ENCODE results near the gene LDLR.
A peak's percentile ranks its signal among the peaks of the same experiment; 100 is the strongest.
"Not testable (repeated sequence)": the region's sequence is repeated elsewhere in the genome, so short reads cannot be mapped to it uniquely, and the experiment has no call there.

LDLR gene

DNA sequence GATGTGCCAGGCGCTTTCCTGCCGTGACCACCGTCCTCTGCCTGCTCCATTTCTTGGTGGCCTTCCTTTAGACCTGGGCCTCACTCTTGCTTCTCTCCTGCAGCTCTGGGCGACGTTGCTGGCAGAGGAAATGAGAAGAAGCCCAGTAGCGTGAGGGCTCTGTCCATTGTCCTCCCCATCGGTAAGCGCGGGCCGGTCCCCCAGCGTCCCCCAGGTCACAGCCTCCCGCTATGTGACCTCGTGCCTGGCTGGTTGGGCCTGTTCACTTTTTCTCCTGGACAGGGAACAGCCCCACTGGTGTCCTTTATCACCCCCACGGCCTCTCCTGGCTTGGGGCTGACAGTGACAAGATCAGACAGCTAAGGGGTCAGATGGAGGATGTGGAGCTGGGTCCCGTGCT, 38.6 kb downstream of the LDLR start:
- TF ChIP-seq, protein P1, sequence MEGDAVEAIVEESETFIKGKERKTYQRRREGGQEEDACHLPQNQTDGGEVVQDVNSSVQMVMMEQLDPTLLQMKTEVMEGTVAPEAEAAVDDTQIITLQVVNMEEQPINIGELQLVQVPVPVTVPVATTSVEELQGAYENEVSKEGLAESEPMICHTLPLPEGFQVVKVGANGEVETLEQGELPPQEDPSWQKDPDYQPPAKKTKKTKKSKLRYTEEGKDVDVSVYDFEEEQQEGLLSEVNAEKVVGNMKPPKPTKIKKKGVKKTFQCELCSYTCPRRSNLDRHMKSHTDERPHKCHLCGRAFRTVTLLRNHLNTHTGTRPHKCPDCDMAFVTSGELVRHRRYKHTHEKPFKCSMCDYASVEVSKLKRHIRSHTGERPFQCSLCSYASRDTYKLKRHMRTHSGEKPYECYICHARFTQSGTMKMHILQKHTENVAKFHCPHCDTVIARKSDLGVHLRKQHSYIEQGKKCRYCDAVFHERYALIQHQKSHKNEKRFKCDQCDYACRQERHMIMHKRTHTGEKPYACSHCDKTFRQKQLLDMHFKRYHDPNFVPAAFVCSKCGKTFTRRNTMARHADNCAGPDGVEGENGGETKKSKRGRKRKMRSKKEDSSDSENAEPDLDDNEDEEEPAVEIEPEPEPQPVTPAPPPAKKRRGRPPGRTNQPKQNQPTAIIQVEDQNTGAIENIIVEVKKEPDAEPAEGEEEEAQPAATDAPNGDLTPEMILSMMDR (IDR thresholded peaks at IDR 0.05; ENCODE audit: insufficient read depth, low read depth, low read length, missing control alignments): no peak
- H3K4me3 ChIP-seq (ENCODE audit: low read length): no peak overlapping the region
- no peak for DNase-seq (ENCODE audit: low read depth)

DNA sequence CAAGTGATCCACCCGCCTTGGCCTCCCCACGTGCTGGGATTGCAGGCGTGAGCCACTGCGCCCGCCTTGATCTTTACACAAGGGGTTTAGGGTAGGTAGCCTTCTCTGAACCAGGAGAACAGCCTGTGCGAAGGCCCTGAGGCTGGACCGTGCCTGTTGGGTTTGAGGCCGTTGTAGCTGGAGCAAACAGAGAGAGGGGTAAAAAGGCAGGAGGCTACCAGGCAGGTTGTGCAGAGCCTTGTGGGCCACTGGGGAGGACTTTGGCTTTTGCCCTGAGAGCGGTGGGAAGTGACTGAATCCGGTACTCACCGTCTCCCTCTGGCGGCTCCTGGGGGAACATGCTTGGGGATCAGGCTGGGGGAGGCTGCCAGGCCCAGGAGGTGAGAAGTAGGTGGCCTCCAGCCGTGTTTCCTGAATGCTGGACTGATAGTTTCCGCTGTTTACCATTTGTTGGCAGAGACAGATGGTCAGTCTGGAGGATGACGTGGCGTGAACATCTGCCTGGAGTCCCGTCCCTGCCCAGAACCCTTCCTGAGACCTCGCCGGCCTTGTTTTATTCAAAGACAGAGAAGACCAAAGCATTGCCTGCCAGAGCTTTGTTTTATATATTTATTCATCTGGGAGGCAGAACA, 41.7 kb downstream of the LDLR start:
- TF ChIP-seq, protein P1 (IDR thresholded peaks at IDR 0.05; ENCODE audit: insufficient read depth, low read depth, low read length, missing control alignments): peak; percentile 82
- no peak overlapping the region for H3K4me3 ChIP-seq (ENCODE audit: low read length)
- peak; percentile 57 for DNase-seq (ENCODE audit: low read depth)

DNA sequence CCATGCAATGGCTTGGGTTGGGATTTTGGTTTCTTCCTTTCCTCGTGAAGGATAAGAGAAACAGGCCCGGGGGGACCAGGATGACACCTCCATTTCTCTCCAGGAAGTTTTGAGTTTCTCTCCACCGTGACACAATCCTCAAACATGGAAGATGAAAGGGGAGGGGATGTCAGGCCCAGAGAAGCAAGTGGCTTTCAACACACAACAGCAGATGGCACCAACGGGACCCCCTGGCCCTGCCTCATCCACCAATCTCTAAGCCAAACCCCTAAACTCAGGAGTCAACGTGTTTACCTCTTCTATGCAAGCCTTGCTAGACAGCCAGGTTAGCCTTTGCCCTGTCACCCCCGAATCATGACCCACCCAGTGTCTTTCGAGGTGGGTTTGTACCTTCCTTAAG, 42.2 kb downstream of the LDLR start:
- no peak for DNase-seq (ENCODE audit: low read depth)
- TF ChIP-seq, protein P1 (IDR thresholded peaks at IDR 0.05; ENCODE audit: insufficient read depth, low read depth, low read length, missing control alignments): no peak
- H3K4me3 ChIP-seq (ENCODE audit: low read length): no peak overlapping the region

DNA sequence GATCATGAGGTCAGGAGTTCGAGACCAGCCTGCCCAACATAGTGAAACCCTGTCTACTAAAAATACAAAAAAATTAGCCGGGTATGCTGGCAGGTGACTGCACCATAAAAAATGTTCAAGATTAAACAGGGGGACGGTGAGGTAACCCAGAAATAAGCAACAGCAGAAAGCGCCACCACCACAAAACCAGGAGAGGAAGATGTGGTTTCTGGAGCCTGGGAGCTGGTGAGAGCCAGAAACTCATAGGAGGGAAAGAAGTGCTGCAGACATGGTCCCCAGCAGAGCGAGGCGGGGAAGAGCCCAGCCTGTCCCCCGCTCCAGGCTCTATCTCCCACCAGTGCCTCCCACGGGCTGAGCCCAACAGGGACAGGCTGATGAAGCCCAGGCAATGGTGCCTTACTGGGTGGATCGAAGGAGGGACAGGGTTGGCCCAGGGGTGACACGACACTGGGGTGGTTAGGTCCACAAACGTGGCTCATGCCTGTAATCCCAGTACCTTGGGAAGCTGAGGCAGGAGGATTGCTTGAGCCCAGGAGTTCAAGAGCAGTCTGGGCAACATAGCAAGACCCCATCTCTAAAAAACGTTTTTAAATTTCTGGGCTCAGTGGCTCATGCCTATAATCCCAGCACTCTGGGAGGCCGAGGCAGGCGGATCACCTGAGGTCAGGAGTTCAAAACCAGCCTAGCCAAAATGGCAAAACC, 47.3 kb downstream of the LDLR start:
- no peak overlapping the region for H3K4me3 ChIP-seq (ENCODE audit: low read length)
- DNase-seq (ENCODE audit: low read depth): no peak
- TF ChIP-seq, protein P1 (IDR thresholded peaks at IDR 0.05; ENCODE audit: insufficient read depth, low read depth, low read length, missing control alignments): no peak

DNA sequence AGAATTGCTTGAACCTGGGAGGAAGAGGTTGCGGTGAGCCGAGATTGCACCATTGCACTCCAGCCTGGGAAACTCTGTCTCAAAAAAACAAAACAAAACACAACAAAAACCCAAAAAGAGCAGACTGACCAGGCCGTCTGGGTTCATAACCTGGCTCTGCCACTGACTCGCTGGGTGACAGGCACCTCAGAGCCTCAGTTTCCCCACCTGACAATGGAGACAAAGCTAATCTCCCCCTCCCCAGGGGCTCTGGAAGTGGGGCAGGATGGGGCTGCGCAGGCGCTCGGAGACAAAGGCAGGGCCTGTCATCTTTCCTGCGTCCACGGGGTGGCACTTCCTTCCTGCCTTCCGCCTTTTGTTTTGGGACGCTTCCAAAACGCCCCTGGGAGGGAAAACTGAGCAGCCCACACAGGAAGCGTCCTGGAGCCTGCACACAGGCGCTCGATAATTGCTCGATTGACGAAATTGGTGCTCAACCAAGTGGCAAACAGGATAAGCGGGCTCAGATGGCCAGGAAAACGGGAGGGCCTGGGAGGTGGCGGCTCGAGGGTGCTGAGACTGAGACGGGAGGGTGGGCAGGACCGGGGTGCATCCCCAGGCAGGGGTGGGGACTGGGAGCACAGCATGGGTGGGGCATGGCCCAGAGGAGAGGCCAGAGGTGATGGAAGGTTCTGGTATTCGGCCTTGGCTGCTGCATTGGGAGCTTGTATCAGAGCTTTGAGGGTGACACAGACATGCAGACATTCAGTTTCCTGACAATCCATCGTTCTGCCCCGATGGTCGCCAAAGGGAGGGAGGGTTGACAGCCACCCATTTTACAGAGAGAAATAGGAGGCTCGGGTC, 48.5 kb downstream of the LDLR start:
- H3K4me3 ChIP-seq (ENCODE audit: low read length): peak overlapping the region; percentile 15

DNA sequence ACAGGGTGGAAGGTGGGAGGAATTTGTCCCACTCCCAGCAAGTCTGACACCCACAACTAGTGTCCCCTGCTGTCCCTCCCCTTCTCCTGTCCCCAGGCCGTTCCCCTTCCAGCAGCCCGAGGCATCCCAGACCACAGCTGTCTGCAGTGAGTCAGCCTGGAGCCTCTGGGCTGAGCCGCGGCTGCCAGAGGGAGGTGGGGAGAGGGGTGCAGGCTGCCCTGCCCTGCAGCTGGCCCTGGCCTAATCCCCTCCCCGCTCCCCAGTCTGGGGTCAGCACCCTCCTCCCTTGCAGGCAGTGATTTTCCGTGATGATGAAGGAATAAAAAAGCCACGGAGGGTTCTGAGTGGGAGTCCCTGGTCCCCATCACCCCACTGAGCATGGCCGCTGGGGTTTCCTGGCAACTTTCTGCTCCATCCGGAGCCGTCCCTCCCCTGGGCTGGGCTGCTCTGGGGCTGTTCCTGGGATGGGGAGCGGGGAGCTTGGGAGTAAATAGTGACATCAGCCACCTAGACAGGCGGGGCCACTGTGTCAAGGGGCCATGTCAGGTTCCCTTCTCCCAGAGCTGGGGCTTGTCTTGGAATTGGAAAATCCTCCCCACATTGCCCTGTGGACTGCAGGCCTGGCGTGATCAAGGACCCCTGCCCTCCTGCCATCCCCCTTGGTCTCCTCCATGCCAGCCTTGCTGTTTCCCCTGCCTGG, 49.5 kb downstream of the LDLR start:
- TF ChIP-seq, protein P1 (IDR thresholded peaks at IDR 0.05; ENCODE audit: insufficient read depth, low read depth, low read length, missing control alignments): no peak
- H3K4me3 ChIP-seq (ENCODE audit: low read length): no peak overlapping the region

More for the DNA sequence above, 48.5 kb downstream of the LDLR start:
- TF ChIP-seq, protein P1 (IDR thresholded peaks at IDR 0.05; ENCODE audit: insufficient read depth, low read depth, low read length, missing control alignments): peak; percentile 78
- DNase-seq (ENCODE audit: low read depth): peak; percentile 83

DNA sequence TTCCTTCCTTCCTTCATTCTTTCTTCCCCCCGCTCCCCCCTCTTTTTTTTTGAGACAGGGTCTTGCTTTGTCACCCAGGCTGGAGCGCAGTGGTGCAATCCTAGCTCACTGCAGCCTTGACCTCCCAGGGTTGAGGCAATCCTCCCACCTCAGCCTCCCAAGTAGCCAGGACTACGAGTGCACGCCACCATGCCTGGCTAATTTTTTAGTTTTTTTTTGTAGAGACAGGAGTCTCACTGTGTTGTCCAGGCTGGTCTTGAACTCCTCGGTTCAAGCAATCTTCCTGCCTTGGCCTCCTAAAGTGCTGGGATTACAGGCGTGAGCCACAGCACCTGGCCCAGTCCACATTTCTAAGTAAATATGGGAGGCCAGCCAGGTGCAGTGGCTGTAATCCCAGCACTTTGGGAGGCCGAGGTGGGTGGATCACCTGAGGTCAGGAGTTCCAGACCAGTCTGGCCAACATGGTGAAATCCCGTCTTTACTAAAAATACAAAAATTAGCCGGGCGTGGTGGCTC, 50.8 kb downstream of the LDLR start:
- not testable (repeated sequence) for DNase-seq (ENCODE audit: low read depth); H3K4me3 ChIP-seq (ENCODE audit: low read length)

More for the DNA sequence above, 49.5 kb downstream of the LDLR start:
- peak; percentile 55 for DNase-seq (ENCODE audit: low read depth)

Measured in epithelial cell of esophagus (primary cell).